ENCODE data around the gene CLIC1.

CLIC1 gene

GRCh38 chr6:31737991-31738979 lies 2.0 kb upstream of the CLIC1 start:
- peak; percentile 96 for DNase-seq

- DNase-seq: peak; percentile 70
Observed at GRCh38 chr6:31737315-31737990, 1.1 kb upstream of the CLIC1 start.

GRCh38 chr6:31736768-31737314 lies 511 bp upstream of the CLIC1 start:
- no peak for DNase-seq

GRCh38 chr6:31734821-31735406 lies 1.4 kb downstream of the CLIC1 start:
- DNase-seq: peak; percentile 80

- no peak for DNase-seq
Observed at GRCh38 chr6:31734247-31734820, 2.0 kb downstream of the CLIC1 start.

GRCh38 chr6:31733734-31734133 lies 2.6 kb downstream of the CLIC1 start:
- DNase-seq: no peak

- no peak for DNase-seq
Observed at GRCh38 chr6:31732029-31732428, 4.3 kb downstream of the CLIC1 start.

GRCh38 chr6:31730631-31731086 lies 5.7 kb downstream of the CLIC1 start:
- DNase-seq: no peak

- DNase-seq: peak; percentile 95
Observed at GRCh38 chr6:31729979-31730630, 6.2 kb downstream of the CLIC1 start.

GRCh38 chr6:31729515-31729978 lies 6.8 kb downstream of the CLIC1 start:
- peak; percentile 91 for DNase-seq

- no peak for DNase-seq
Observed at GRCh38 chr6:31728767-31729514, 7.4 kb downstream of the CLIC1 start, which contains the start of gene DDAH2. DDAH2 (minus strand) TSS chr6:31729299; CDS start chr6:31729161, 138 bp downstream.

GRCh38 chr6:31727717-31728671 lies 8.3 kb downstream of the CLIC1 start:
- DNase-seq: no peak

GRCh38 chr6:31727034-31727716 lies 9.2 kb downstream of the CLIC1 start:
- peak; percentile 84 for DNase-seq

- DNase-seq: peak; percentile 56
Observed at GRCh38 chr6:31725502-31726350, 10.6 kb downstream of the CLIC1 start.

GRCh38 chr6:31723980-31724691 lies 12.2 kb downstream of the CLIC1 start:
- no peak for DNase-seq

- DNase-seq: peak; percentile 56
Observed at GRCh38 chr6:31723245-31723979, 12.9 kb downstream of the CLIC1 start, which contains the start of gene MPIG6B. MPIG6B (plus strand) TSS chr6:31723373; CDS start chr6:31723384, 11 bp downstream.

- DNase-seq: no peak
Observed at GRCh38 chr6:31722173-31722572, 14.2 kb downstream of the CLIC1 start.
